Mesodermal cell (in vitro differentiated cells): ENCODE data around the gene NSMF.
A peak's percentile ranks its signal among the peaks of the same experiment; 100 is the strongest.
"Not testable (repeated sequence)": the region's sequence is repeated elsewhere in the genome, so short reads cannot be mapped to it uniquely, and the experiment has no call there.

Experiments used
- H3K27ac ChIP-seq: 2 replicates; pipeline ENCODE4 v1.7.0; 2013; ENCODE audit warnings: mild to moderate bottlenecking, low read depth, low read length, moderate library complexity; ENCODE audit not compliant: severe bottlenecking
- H3K36me3 ChIP-seq: 2 replicates; pipeline ENCODE4 v1.7.1; 2013; ENCODE audit warnings: mild to moderate bottlenecking, low read length, moderate library complexity; ENCODE audit not compliant: control insufficient read depth, insufficient read depth
- H3K4me1 ChIP-seq: one replicate; pipeline ENCODE4 v1.7.1; 2013; ENCODE audit warnings: mild to moderate bottlenecking, low read length; ENCODE audit not compliant: insufficient read depth, control insufficient read depth, poor library complexity, severe bottlenecking
- H3K4me3 ChIP-seq: 2 replicates; pipeline ENCODE4 v1.7.0; 2013; ENCODE audit warnings: low read length, control low read depth, mild to moderate bottlenecking; ENCODE audit not compliant: insufficient read depth, poor library complexity, severe bottlenecking; ENCODE audit errors: extremely low read depth
- H3K9me3 ChIP-seq: 2 replicates; pipeline ENCODE4 v1.7.1; 2013; ENCODE audit warnings: mild to moderate bottlenecking, low read length, moderate library complexity; ENCODE audit not compliant: control insufficient read depth
- WGBS, 2 experiments: methylation state at CpG; one replicate each; pipeline ENCODE4 v1.1.5; 2013; ENCODE audit warnings: missing lambda C conversion rate in 2 of 2; ENCODE audit not compliant: insufficient coverage in 2 of 2; 5-methylcytosine and 5-hydroxymethylcytosine counted together

Gene NSMF

GRCh38 chr9:137455359-137455991, 3.7 kb downstream of the NSMF start:
- WGBS, 2 experiments, result 90% methylated on average over 11 to 15 of the region's 18 CpGs
- no peak overlapping the region for H3K4me3 ChIP-seq
- H3K27ac ChIP-seq, result no peak overlapping the region
- H3K4me1 ChIP-seq, result peaks cover 21% of the 10 kb centered on the region
- no peaks in the 10 kb centered on the region for H3K9me3 ChIP-seq
- H3K36me3 ChIP-seq, result peaks cover 44% of the 10 kb centered on the region

GRCh38 chr9:137454597-137455358, 4.4 kb downstream of the NSMF start:
- Histone ChIP-seq H3K4me1 (peaks cover 21% of the 10 kb centered on the region), H3K4me3 (no peak overlapping the region), H3K27ac (peak overlapping the region; percentile 49), H3K36me3 (peaks cover 48% of the 10 kb centered on the region), H3K9me3 (no peaks in the 10 kb centered on the region)
- 84 to 86% methylated on average over 27 of the region's 30 CpGs for WGBS, 2 experiments

GRCh38 chr9:137454145-137454596, 5.0 kb downstream of the NSMF start:
- Histone ChIP-seq H3K36me3 (peaks cover 54% of the 10 kb centered on the region), H3K4me3 (no peak overlapping the region), H3K9me3 (no peaks in the 10 kb centered on the region), H3K27ac (peak overlapping the region; percentile 39), H3K4me1 (peaks cover 18% of the 10 kb centered on the region)
- 36 to 37% methylated on average over 6 to 17 of the region's 24 CpGs for WGBS, 2 experiments

- H3K4me1 ChIP-seq, result peaks cover 18% of the 10 kb centered on the region
- peak overlapping the region; percentile 19 for H3K4me3 ChIP-seq
- no peak overlapping the region for H3K27ac ChIP-seq
- 22 to 33% methylated on average over 12 to 20 of the region's 25 CpGs for WGBS, 2 experiments
- H3K36me3 ChIP-seq, result peaks cover 57% of the 10 kb centered on the region
- no peaks in the 10 kb centered on the region for H3K9me3 ChIP-seq
These were observed 5.5 kb downstream of the NSMF start for GRCh38 chr9:137453643-137454081.

GRCh38 chr9:137452761-137453642, 6.1 kb downstream of the NSMF start:
- H3K36me3 ChIP-seq, result peaks cover 57% of the 10 kb centered on the region
- H3K4me1 ChIP-seq, result peaks cover 18% of the 10 kb centered on the region
- H3K4me3 ChIP-seq, result peak overlapping the region; percentile 19
- no peaks in the 10 kb centered on the region for H3K9me3 ChIP-seq
- no peak overlapping the region for H3K27ac ChIP-seq
- WGBS, 2 experiments, result 91 to 96% methylated on average over 41 of the region's 43 CpGs

GRCh38 chr9:137452006-137452760, 7.0 kb downstream of the NSMF start:
- H3K36me3 ChIP-seq, result peaks cover 49% of the 10 kb centered on the region
- no peaks in the 10 kb centered on the region for H3K9me3 ChIP-seq
- peaks cover 12% of the 10 kb centered on the region for H3K4me1 ChIP-seq
- H3K27ac ChIP-seq, result no peak overlapping the region
- H3K4me3 ChIP-seq, result no peak overlapping the region
- 97% methylated on average over 9 to 16 of the region's 17 CpGs for WGBS, 2 experiments

GRCh38 chr9:137451264-137452005, 7.7 kb downstream of the NSMF start:
- H3K36me3 ChIP-seq, result peaks cover 44% of the 10 kb centered on the region
- not testable (repeated sequence) for H3K4me1 ChIP-seq, H3K9me3 ChIP-seq, H3K27ac ChIP-seq, H3K4me3 ChIP-seq
- WGBS, 2 experiments, result 100% methylated on average over 4 of the region's 31 CpGs; no CpG with 5 or more reads in 1 of the 2 experiments

GRCh38 chr9:137450539-137451222, 8.5 kb downstream of the NSMF start:
- not testable (repeated sequence) for H3K27ac ChIP-seq, H3K4me3 ChIP-seq, H3K9me3 ChIP-seq, H3K4me1 ChIP-seq
- H3K36me3 ChIP-seq, result peaks cover 38% of the 10 kb centered on the region
- 98 to 100% methylated on average over 2 to 9 of the region's 24 CpGs for whole genome bisulfite sequencing, 2 experiments

GRCh38 chr9:137449931-137450538, 9.1 kb downstream of the NSMF start:
- Histone ChIP-seq H3K27ac (no peak overlapping the region), H3K36me3 (peaks cover 32% of the 10 kb centered on the region), H3K4me3 (no peak overlapping the region), H3K4me1 (peaks cover 6% of the 10 kb centered on the region), H3K9me3 (no peaks in the 10 kb centered on the region)
- 95 to 96% methylated on average over 9 to 16 of the region's 18 CpGs for WGBS, 2 experiments
